Trophoblast cell (in vitro differentiated cells and primary cell): Measurements from ENCODE around the gene TMC8.

Source experiments
- DNase-seq, 2 donors: peaks; one replicate each; pipeline ENCODE4 v3.0.0-alpha.2; 2016
- H2AFZ ChIP-seq: 2 replicates; pipeline ENCODE4 v1.6.1; 2013; ENCODE audit warnings: low read length, moderate library complexity, mild to moderate bottlenecking; ENCODE audit not compliant: insufficient read depth, poor library complexity
- H2AK5ac ChIP-seq: 2 replicates; pipeline ENCODE4 v1.6.1; 2013; ENCODE audit warnings: mild to moderate bottlenecking, low read length
- H2BK120ac ChIP-seq: 2 replicates; pipeline ENCODE4 v1.6.1; 2013; ENCODE audit warnings: low read length, mild to moderate bottlenecking, moderate library complexity; ENCODE audit not compliant: insufficient read depth, poor library complexity
- H2BK12ac ChIP-seq: 2 replicates; pipeline ENCODE4 v1.6.1; 2013; ENCODE audit warnings: mild to moderate bottlenecking, low read length, moderate library complexity
- H2BK5ac ChIP-seq: 2 replicates; pipeline ENCODE4 v1.6.1; 2013; ENCODE audit warnings: low read length, low read depth, moderate library complexity, mild to moderate bottlenecking; ENCODE audit not compliant: poor library complexity
- H3K14ac ChIP-seq: 2 replicates; pipeline ENCODE4 v1.6.1; 2013; ENCODE audit warnings: mild to moderate bottlenecking, low read length
- H3K18ac ChIP-seq: 2 replicates; pipeline ENCODE4 v1.6.1; 2013; ENCODE audit warnings: mild to moderate bottlenecking, low read length
- H3K23ac ChIP-seq: 2 replicates; pipeline ENCODE4 v1.6.1; 2013; ENCODE audit warnings: low read length
- H3K27ac ChIP-seq: 2 replicates; pipeline ENCODE4 v1.5.1; 2013; ENCODE audit warnings: low read depth, mild to moderate bottlenecking, inconsistent platforms, low read length, moderate library complexity
- H3K27me3 ChIP-seq: 2 replicates; pipeline ENCODE4 v1.6.1; 2013; ENCODE audit warnings: inconsistent platforms, mild to moderate bottlenecking, low read length, moderate library complexity; ENCODE audit not compliant: insufficient read depth
- H3K36me3 ChIP-seq, 2 experiments: 1 replicate in 1 of 2; 2 replicates in 1 of 2; pipeline ENCODE4 v1.6.1; 2013; ENCODE audit warnings: low read length in 2 of 2, mild to moderate bottlenecking in 2 of 2, moderate library complexity in 1 of 2; ENCODE audit not compliant: insufficient read depth in 2 of 2, control insufficient read depth in 1 of 2
- H3K4ac ChIP-seq: 2 replicates; pipeline ENCODE4 v1.6.1; 2013; ENCODE audit warnings: low read depth, mild to moderate bottlenecking, low read length, moderate library complexity
- H3K4me1 ChIP-seq, 2 experiments: 1 replicate in 1 of 2; 2 replicates in 1 of 2; pipeline ENCODE4 v1.6.1; 2013; ENCODE audit warnings: low read length in 2 of 2, mild to moderate bottlenecking in 2 of 2, moderate library complexity in 1 of 2; ENCODE audit not compliant: insufficient read depth in 2 of 2, control insufficient read depth in 1 of 2
- H3K4me2 ChIP-seq: 2 replicates; pipeline ENCODE4 v1.6.1; 2013; ENCODE audit warnings: inconsistent platforms, mild to moderate bottlenecking, low read length, moderate library complexity
- H3K4me3 ChIP-seq: 2 replicates; pipeline ENCODE4 v1.5.1; 2013; ENCODE audit warnings: mild to moderate bottlenecking, low read depth, low read length, inconsistent platforms
- H3K79me1 ChIP-seq: one replicate; pipeline ENCODE4 v1.6.1; 2013; ENCODE audit warnings: low read length
- H3K79me2 ChIP-seq: 2 replicates; pipeline ENCODE4 v1.6.1; 2013; ENCODE audit warnings: low read length, mild to moderate bottlenecking; ENCODE audit not compliant: control insufficient read depth, insufficient read depth, poor library complexity
- H3K9ac ChIP-seq: 2 replicates; pipeline ENCODE4 v1.6.1; 2013; ENCODE audit warnings: mild to moderate bottlenecking, low read length
- H3K9me3 ChIP-seq: 2 replicates; pipeline ENCODE4 v1.6.1; 2013; ENCODE audit warnings: low read depth, mild to moderate bottlenecking, control low read depth, inconsistent platforms, low read length; ENCODE audit not compliant: insufficient read depth
- H4K12ac ChIP-seq: 2 replicates; pipeline ENCODE4 v1.6.1; 2013; ENCODE audit warnings: low read depth, mild to moderate bottlenecking, low read length, moderate library complexity
- H4K8ac ChIP-seq: 2 replicates; pipeline ENCODE4 v1.6.1; 2013; ENCODE audit warnings: low read depth, mild to moderate bottlenecking, low read length, moderate library complexity
- H4K91ac ChIP-seq: one replicate; pipeline ENCODE4 v1.6.1; 2013; ENCODE audit warnings: low read depth, mild to moderate bottlenecking, low read length, moderate library complexity
- WGBS: extraction: QIAGEN DNeasy Blood & Tissue Kit; methylation state at CpG from one replicate; pipeline ENCODE4 v1.1.7; 2013; ENCODE audit warnings: missing lambda C conversion rate; ENCODE audit not compliant: insufficient read length, insufficient coverage; ENCODE audit errors: extremely low coverage; 5-methylcytosine and 5-hydroxymethylcytosine counted together

Gene TMC8

DNA sequence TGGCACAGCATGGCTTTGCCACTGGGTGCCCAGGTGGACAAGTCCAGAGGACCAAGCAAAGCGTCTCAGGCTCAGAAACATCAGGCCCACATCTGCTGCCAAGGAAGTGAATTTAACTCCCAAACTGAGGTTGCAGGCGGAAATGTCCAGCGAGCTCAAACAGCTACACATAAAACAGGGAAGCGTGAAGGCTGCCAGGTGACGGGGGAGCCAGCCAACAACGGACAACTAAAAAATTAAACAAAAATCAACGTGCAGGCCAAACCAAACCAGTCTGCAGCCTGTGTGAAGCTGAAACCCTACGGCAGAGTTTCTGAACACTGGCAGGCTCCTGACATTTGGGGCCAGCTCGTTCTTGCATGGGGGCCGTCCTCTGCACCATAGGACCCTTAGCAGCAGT, 53.8 kb downstream of the TMC8 start:
- H3K27ac ChIP-seq: no peak overlapping the region
- H2BK12ac ChIP-seq: no peak overlapping the region
- no peak overlapping the region for H2BK120ac ChIP-seq
- no peak overlapping the region for H3K4me3 ChIP-seq
- peaks cover 3 to 14% of the 10 kb centered on the region in 2 experiments for H3K4me1 ChIP-seq
- no peaks in the 10 kb centered on the region for H3K27me3 ChIP-seq
- H2BK5ac ChIP-seq: no peak overlapping the region
- H2AK5ac ChIP-seq: no peak overlapping the region
- no peak overlapping the region for H4K8ac ChIP-seq
- H3K79me2 ChIP-seq: peaks cover 9% of the 10 kb centered on the region
- no peak overlapping the region for H3K4me2 ChIP-seq
- no peak for DNase-seq
- H3K4ac ChIP-seq: no peak overlapping the region
- no peak overlapping the region for H3K18ac ChIP-seq
- peaks cover 4% of the 10 kb centered on the region for H3K79me1 ChIP-seq
- H2AFZ ChIP-seq: no peak overlapping the region
- H3K9ac ChIP-seq: no peak overlapping the region
- H3K23ac ChIP-seq: no peak overlapping the region
- no peak overlapping the region for H4K91ac ChIP-seq
- H4K12ac ChIP-seq: no peak overlapping the region
- WGBS: no CpG with 5 or more reads among the region's 10 CpGs
- peaks cover 2% of the 10 kb centered on the region for H3K9me3 ChIP-seq
- no peak overlapping the region for H3K14ac ChIP-seq
- H3K36me3 ChIP-seq: peaks cover 35 to 37% of the 10 kb centered on the region in 2 experiments

DNA sequence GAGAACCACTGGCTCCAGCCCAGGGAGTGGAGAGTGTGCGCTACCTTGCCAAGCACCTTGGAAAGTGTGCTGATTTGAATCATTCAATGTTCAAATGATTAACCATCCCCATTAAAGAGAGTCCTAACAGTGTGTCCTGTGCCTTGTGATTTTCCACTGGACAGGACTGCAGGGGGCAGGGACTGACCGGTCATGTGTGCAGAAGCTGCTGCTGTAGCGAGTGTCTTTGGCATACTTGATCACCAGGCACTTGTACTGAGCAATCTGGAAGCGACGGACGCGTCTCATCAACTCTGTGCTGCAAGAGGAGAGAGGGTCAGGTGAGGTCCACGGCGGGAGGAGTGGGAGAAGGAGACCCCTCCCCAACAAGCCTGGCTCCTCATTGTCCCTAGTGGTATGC, 54.3 kb downstream of the TMC8 start:
- WGBS: no CpG with 5 or more reads among the region's 9 CpGs
- Histone ChIP-seq H3K4me3 (no peak overlapping the region), H2BK5ac (no peak overlapping the region), H3K23ac (no peak overlapping the region), H3K79me2 (peaks cover 9% of the 10 kb centered on the region), H3K14ac (no peak overlapping the region), H3K27me3 (no peaks in the 10 kb centered on the region), H3K27ac (no peak overlapping the region), H4K12ac (no peak overlapping the region), H4K8ac (no peak overlapping the region), H3K4me1 (peaks cover under 1 to 12% of the 10 kb centered on the region in 2 experiments), H2AFZ (no peak overlapping the region), H2BK12ac (no peak overlapping the region), H4K91ac (no peak overlapping the region), H2AK5ac (no peak overlapping the region), H3K79me1 (peaks cover 4% of the 10 kb centered on the region), H3K4ac (no peak overlapping the region), H3K9ac (no peak overlapping the region), H3K4me2 (peak overlapping the region; percentile 6), H3K18ac (no peak overlapping the region), H3K36me3 (peaks cover 32 to 35% of the 10 kb centered on the region in 2 experiments), H2BK120ac (no peak overlapping the region), H3K9me3 (no peaks in the 10 kb centered on the region)
- no peak for DNase-seq

GRCh38 chr17:78185981-78186691, 55.6 kb downstream of the TMC8 start:
- peak overlapping the region; percentile 53 for H3K4ac ChIP-seq
- H4K12ac ChIP-seq: no peak overlapping the region
- H3K79me2 ChIP-seq: peaks cover 9% of the 10 kb centered on the region
- no peaks in the 10 kb centered on the region for H3K9me3 ChIP-seq
- H3K14ac ChIP-seq: no peak overlapping the region
- WGBS: no CpG with 5 or more reads among the region's 10 CpGs
- H2AK5ac ChIP-seq: no peak overlapping the region
- peaks cover 4% of the 10 kb centered on the region for H3K79me1 ChIP-seq
- peak overlapping the region; percentile 49 for H3K9ac ChIP-seq
- H3K4me2 ChIP-seq: peak overlapping the region; percentile 98
- no peak for DNase-seq
- no peak overlapping the region for H3K23ac ChIP-seq
- no peak overlapping the region for H3K18ac ChIP-seq
- no peak overlapping the region for H2AFZ ChIP-seq
- peak overlapping the region; percentile 93 for H3K4me3 ChIP-seq
- no peak overlapping the region for H2BK5ac ChIP-seq
- H3K27ac ChIP-seq: no peak overlapping the region
- peaks cover 0 to 12% of the 10 kb centered on the region in 2 experiments for H3K4me1 ChIP-seq
- no peaks in the 10 kb centered on the region for H3K27me3 ChIP-seq
- no peak overlapping the region for H2BK12ac ChIP-seq
- no peak overlapping the region for H4K91ac ChIP-seq
- H3K36me3 ChIP-seq: peaks cover 31 to 34% of the 10 kb centered on the region in 2 experiments
- H2BK120ac ChIP-seq: no peak overlapping the region
- H4K8ac ChIP-seq: no peak overlapping the region

GRCh38 chr17:78186692-78187595, 56.4 kb downstream of the TMC8 start, which contains the start of the genes AFMID and TK1:
Gene AFMID (plus strand): TSS chr17:78187362. CDS start chr17:78187371, 9 bp downstream.
Gene TK1 (minus strand): TSS chr17:78187052. CDS start chr17:78186994, 58 bp downstream.
- peak; percentile 99 for DNase-seq
- peak within 1 kb of the TSS; percentile 73 for H4K12ac ChIP-seq
- H3K9ac ChIP-seq: peak within 1 kb of the TSS; percentile 95
- H3K4me2 ChIP-seq: peak within 1 kb of the TSS; percentile 98
- H4K8ac ChIP-seq: peak within 1 kb of the TSS; percentile 87
- peak within 1 kb of the TSS; percentile 4 for H2AK5ac ChIP-seq
- peak within 1 kb of the TSS; percentile 68 for H2BK5ac ChIP-seq
- H3K27me3 ChIP-seq: no peaks in the 10 kb centered on the region
- no peak within 1 kb of the TSS for H3K23ac ChIP-seq
- H3K4me3 ChIP-seq: peak within 1 kb of the TSS; percentile 93
- peak within 1 kb of the TSS; percentile 71 for H4K91ac ChIP-seq
- peak within 1 kb of the TSS; percentile 55 for H3K14ac ChIP-seq
- H3K18ac ChIP-seq: peak within 1 kb of the TSS; percentile 67
- no peak within 1 kb of the TSS for H2BK120ac ChIP-seq
- no peak within 1 kb of the TSS for H2BK12ac ChIP-seq
- peaks cover 27 to 30% of the 10 kb centered on the region in 2 experiments for H3K36me3 ChIP-seq
- H3K4me1 ChIP-seq: peaks cover 0 to 12% of the 10 kb centered on the region in 2 experiments
- H3K27ac ChIP-seq: peak within 1 kb of the TSS; percentile 43
- peaks cover 9% of the 10 kb centered on the region for H3K79me2 ChIP-seq
- H2AFZ ChIP-seq: peak within 1 kb of the TSS; percentile 90
- peaks cover 4% of the 10 kb centered on the region for H3K79me1 ChIP-seq
- no peaks in the 10 kb centered on the region for H3K9me3 ChIP-seq
- peak within 1 kb of the TSS; percentile 53 for H3K4ac ChIP-seq
- WGBS: no CpG with 5 or more reads among the region's 57 CpGs
